Inflammatory macrophage treated with lipopolysaccharide for 4 hours (primary cell): ENCODE measurements around the gene SULT2B1.
A peak's percentile ranks its signal among the peaks of the same experiment; 100 is the strongest.

Experiments
- DNase-seq: peaks from one replicate; pipeline ENCODE4 v3.0.0-alpha.2; 2020

The SULT2B1 gene

GRCh38 chr19:48637449-48637947 is 85.5 kb downstream of the SULT2B1 start:
- DNase-seq = peak; percentile 96

GRCh38 chr19:48637948-48638830 is 86.2 kb downstream of the SULT2B1 start:
- DNase-seq = peak; percentile 81

- no peak for DNase-seq
Measured at GRCh38 chr19:48638831-48639381, 86.9 kb downstream of the SULT2B1 start.

GRCh38 chr19:48639483-48640375 is 87.8 kb downstream of the SULT2B1 start:
- DNase-seq = no peak

GRCh38 chr19:48641850-48642249 is 89.9 kb downstream of the SULT2B1 start:
- DNase-seq = no peak

GRCh38 chr19:48642862-48643261 is 90.9 kb downstream of the SULT2B1 start:
- DNase-seq = no peak

- no peak for DNase-seq
Measured at GRCh38 chr19:48644355-48644754, 92.4 kb downstream of the SULT2B1 start.

- peak; percentile 71 for DNase-seq
Measured at GRCh38 chr19:48644839-48645619, 93.1 kb downstream of the SULT2B1 start.

GRCh38 chr19:48645620-48646000 is 93.6 kb downstream of the SULT2B1 start:
- no peak for DNase-seq

GRCh38 chr19:48646001-48646721 is 94.2 kb downstream of the SULT2B1 start, which contains the start of gene CA11:
Gene CA11, minus strand, starts transcription at chr19:48646187. Its CDS starts 555 bp downstream, at chr19:48645632.
- peak; percentile 75 for DNase-seq

GRCh38 chr19:48646722-48647216 is 94.8 kb downstream of the SULT2B1 start:
- no peak for DNase-seq

- DNase-seq = no peak
Measured at GRCh38 chr19:48648134-48648533, 96.2 kb downstream of the SULT2B1 start.
